ENCODE measurements around the gene RGS2.

DNA sequence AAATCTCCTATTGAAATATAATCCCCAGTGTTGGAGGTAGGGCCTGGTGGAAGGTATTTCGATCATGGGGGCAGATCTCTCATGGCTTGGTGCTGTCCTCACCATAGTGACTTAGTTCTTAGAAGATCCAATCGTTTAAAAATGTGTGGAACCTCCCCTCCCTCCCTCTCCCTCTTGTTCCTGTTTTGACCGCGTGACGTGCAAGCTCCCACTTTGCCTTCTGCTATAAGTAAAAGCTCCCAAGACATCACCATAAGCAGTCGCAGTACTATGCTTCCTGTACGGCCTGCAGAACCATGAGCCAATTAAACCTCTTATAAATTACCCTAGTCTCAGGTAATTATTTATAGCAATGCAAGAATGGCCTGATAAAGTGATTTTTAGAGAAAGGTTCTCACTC, 10.9 kb upstream of the RGS2 start:
- TF ChIP-seq EZH2 (IDR thresholded peaks at IDR 0.05; ENCODE audit: insufficient read depth, poor library complexity, severe bottlenecking) (no peak), EZH2phosphoT487 (IDR thresholded peaks at IDR 0.05; ENCODE audit: insufficient read depth, low read depth) (no peak)

Measured in GM23248 (cell line).